ENCODE measurements around the gene TMED3.

Gene TMED3

DNA sequence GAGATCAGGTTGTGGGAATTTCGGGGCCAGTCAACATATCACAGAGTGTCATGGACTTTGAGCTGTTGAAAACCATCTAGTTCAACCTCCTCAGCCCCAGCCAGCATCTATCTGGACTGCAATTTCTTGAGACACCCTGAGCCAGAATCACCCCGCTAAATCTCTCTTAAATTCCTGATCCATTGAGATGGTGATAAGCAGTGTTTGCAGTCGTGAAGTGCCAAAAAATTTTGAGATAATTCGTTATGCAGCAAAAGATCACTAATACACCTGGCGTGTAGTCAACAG is 29.3 kb downstream of the TMED3 start:
- TF ChIP-seq, protein P1, sequence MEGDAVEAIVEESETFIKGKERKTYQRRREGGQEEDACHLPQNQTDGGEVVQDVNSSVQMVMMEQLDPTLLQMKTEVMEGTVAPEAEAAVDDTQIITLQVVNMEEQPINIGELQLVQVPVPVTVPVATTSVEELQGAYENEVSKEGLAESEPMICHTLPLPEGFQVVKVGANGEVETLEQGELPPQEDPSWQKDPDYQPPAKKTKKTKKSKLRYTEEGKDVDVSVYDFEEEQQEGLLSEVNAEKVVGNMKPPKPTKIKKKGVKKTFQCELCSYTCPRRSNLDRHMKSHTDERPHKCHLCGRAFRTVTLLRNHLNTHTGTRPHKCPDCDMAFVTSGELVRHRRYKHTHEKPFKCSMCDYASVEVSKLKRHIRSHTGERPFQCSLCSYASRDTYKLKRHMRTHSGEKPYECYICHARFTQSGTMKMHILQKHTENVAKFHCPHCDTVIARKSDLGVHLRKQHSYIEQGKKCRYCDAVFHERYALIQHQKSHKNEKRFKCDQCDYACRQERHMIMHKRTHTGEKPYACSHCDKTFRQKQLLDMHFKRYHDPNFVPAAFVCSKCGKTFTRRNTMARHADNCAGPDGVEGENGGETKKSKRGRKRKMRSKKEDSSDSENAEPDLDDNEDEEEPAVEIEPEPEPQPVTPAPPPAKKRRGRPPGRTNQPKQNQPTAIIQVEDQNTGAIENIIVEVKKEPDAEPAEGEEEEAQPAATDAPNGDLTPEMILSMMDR (IDR thresholded peaks at IDR 0.05) = no peak; the same call in 1 of the 2 replicates

DNA sequence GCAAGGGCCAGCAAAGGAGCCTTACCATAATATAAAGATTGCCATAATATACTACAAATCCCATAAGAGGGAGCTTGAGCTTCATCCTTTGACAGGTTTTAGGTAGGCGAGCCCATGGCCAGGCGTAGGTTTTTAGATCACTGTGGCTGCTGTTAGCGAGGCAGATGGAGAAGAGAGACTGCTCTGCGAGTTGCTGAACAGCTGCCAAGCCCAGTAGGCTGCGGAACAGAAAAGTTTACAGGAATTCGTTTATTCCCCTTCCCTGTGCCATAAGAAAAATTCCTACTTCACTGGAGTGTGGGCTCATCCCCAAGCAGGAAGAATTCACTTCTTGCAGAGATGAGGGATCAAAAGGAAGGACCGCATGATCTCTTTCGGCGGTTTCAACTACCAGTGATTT is 30.5 kb downstream of the TMED3 start:
- TF ChIP-seq, protein P1 (IDR thresholded peaks at IDR 0.05) = no peak

DNA sequence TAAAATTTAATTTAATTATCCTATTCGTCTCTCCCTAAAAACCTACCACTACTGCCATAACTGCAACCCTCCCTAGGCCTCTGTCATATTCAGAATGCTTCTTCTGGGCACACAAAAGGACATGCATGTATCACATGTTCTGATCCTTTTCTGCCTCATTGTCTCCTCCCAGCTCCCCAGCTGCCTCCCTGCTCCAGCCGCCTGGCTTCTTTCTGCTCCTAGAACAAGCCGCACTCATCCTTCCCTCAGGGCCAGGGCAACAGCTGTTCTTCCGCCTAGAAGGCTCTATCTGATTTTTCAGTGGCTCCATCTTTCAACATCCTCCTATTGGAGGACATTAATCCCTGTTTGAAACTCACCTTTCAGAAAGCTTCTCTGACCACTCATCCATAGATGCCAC is 38.6 kb downstream of the TMED3 start:
- TF ChIP-seq, protein P1 (IDR thresholded peaks at IDR 0.05) = no peak

DNA sequence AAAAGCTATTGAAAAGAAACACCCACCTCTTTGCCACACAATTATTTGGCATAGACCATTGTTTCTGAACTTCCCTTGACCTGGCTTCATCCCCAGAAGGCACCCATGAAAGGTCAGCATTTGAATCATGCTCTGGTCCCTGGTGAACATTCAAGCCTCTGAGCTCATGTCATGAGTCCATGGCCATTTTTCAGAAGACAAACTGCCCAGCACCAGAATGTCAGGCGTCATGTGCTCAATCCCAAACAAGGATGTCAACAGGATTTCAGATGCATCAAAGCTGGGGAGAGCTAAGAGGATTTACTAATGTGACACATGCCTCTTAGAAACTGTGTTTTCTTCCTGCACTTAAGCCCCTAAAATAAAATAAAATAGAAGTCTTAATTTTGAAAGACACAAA is 41.3 kb downstream of the TMED3 start:
- TF ChIP-seq, protein P1 (IDR thresholded peaks at IDR 0.05) = no peak

DNA sequence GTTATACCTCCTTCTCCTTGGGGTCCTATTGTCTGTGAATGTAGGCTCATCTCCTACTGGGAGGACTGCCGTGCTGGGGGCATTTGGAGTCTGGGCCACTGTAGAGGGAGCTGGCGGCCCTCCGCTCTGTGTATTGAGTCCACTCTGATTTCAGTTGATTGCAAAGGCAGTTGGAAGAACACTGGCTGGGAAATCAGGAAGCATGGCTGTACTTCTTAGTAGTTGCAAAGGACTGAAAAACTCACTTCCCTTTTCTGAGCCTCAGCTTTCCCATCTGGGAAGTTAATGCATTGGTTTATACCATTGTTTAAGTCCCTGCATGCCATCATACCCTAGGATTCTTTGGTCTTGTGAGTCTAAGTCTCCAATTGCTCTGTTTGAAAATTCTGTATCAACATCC is 46.7 kb downstream of the TMED3 start:
- TF ChIP-seq, protein P1 (IDR thresholded peaks at IDR 0.05) = no peak

DNA sequence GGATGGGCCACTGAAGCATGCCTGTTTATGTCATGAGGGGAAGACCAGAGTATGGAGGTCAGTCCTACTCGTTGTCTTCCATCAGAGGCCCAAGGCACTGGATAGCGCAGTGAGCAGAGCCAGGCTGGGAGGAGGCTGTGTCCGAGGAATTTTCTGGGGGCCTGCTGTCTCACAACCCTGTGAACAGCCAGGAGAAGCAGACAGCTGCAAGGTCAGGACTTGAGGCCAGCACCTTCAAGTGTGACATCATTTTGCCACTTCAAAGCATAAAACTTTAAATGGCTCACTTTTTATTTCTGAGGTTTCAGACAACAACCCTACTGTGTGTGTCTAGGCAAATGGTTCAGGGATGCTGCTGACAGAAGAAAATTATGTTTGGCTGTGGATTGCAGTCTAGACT is 47.2 kb downstream of the TMED3 start:
- TF ChIP-seq, protein P1 (IDR thresholded peaks at IDR 0.05) = no peak

DNA sequence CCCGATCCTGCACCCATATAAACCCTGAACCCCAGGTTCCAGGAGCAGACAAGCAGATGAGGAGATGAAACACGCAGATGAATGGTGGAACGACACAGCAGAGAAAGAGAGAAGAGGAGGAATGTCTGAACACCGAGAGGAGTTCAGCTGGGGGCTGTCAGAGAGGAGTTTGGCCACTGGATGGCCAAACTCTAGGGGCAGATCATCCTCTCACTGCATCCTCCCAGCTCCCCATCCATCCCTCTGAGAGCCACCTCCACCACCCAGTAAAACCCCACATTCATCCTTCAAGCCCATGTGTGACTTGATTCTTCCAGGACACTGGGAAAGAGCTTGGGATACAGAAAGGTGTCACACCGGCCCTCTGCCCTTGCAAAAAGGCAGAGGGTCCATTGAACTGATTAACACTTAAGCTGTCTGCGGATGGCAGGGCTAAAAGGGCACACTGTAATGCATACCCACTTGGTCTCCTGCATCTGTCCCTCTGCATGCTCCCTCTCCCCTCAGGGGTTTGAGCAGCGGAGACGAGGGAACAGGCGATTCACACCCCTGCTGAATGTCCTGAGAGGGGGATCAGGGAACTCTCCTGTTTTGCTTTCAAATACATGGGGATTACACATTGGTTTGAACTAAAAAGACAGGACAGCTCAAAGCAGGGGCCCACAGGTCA is 53.8 kb downstream of the TMED3 start:
- TF ChIP-seq, protein P1 (IDR thresholded peaks at IDR 0.05) = no peak

DNA sequence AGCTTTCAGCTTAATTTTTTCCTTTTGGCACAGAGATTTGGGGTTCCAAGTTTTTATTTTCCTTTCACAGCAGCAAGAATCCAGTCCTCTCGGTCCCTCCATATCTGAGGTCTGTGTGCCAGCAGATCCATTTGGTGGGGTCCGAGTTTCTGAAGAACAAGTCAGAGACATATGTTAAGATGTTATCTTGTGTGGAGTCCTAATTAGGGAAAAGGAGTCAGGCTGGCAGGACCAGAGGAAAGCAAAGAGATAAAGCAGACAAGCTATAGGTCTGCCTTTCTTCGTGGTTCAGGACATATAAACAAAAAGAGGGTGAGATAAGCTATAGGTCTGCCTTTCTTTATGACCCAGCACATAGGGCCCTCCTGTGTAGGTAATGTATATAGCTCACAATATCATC is 54.9 kb downstream of the TMED3 start:
- TF ChIP-seq, protein P1 (IDR thresholded peaks at IDR 0.05) = no peak
